Choroid plexus epithelial cell (primary cell): Measurements from ENCODE around the gene LRRC41.
"Not testable (repeated sequence)": the region's sequence is repeated elsewhere in the genome, so short reads cannot be mapped to it uniquely, and the experiment has no call there.

ENCODE experiments used
- DNase-seq: peaks from one replicate; pipeline ENCODE4 v3.0.0-alpha.2; 2010; ENCODE audit warnings: low read depth
- H3K4me3 ChIP-seq: 2 replicates; pipeline ENCODE4 v1.5.1; 2011; ENCODE audit warnings: low read depth, mild to moderate bottlenecking, control low read depth, low read length, moderate library complexity
- CTCF ChIP-seq: conservative IDR thresholded peaks from 2 replicates; pipeline ENCODE4 v1.5.1; 2011; ENCODE audit warnings: low read depth, mild to moderate bottlenecking, control low read depth, inconsistent platforms, low read length, moderate library complexity

Gene LRRC41

GRCh38 chr1:46256523-46256922 lies 46.9 kb downstream of the LRRC41 start:
- H3K4me3 ChIP-seq: no peak overlapping the region
- DNase-seq: no peak
- TF ChIP-seq CTCF: no peak

GRCh38 chr1:46254668-46255067 lies 48.7 kb downstream of the LRRC41 start:
- no peak for DNase-seq
- no peak for TF ChIP-seq CTCF
- no peak overlapping the region for H3K4me3 ChIP-seq

- no peak for DNase-seq
- TF ChIP-seq CTCF: no peak
- peak overlapping the region; percentile 81 for H3K4me3 ChIP-seq
These were observed 55.1 kb downstream of the LRRC41 start for GRCh38 chr1:46248122-46248920.

- peak; percentile 99 for DNase-seq
- H3K4me3 ChIP-seq: peak within 1 kb of the TSS; percentile 81
- TF ChIP-seq CTCF: no peak
These were observed 55.8 kb downstream of the LRRC41 start, which contains the start of gene RAD54L for GRCh38 chr1:46247436-46248121. Gene RAD54L, plus strand, starts transcription at chr1:46247763. Its CDS starts 643 bp downstream, at chr1:46248406.

GRCh38 chr1:46246548-46247435 lies 56.6 kb downstream of the LRRC41 start:
- TF ChIP-seq CTCF: no peak
- H3K4me3 ChIP-seq: peak overlapping the region; percentile 81
- peak; percentile 67 for DNase-seq

- H3K4me3 ChIP-seq, DNase-seq: not testable (repeated sequence)
These were observed 57.3 kb downstream of the LRRC41 start for GRCh38 chr1:46246136-46246535.

GRCh38 chr1:46244656-46245371 lies 58.6 kb downstream of the LRRC41 start:
- peak; percentile 53 for DNase-seq
- H3K4me3 ChIP-seq: no peak overlapping the region
- peak; percentile 57 for TF ChIP-seq CTCF

- not testable (repeated sequence) for DNase-seq, H3K4me3 ChIP-seq
These were observed 59.6 kb downstream of the LRRC41 start for GRCh38 chr1:46243831-46244230.
